GM19467 (cell line): ENCODE results near the gene SP6.
A peak's percentile ranks its signal among the peaks of the same experiment; 100 is the strongest.

Experiments used
- ATAC-seq: cut with Tn5 transposase; IDR thresholded peaks from one replicate; pipeline ENCODE4 v1.9.1; 2021; ENCODE audit warnings: mild to moderate bottlenecking, moderate library complexity; ENCODE audit not compliant: unreplicated experiment

The SP6 gene

DNA sequence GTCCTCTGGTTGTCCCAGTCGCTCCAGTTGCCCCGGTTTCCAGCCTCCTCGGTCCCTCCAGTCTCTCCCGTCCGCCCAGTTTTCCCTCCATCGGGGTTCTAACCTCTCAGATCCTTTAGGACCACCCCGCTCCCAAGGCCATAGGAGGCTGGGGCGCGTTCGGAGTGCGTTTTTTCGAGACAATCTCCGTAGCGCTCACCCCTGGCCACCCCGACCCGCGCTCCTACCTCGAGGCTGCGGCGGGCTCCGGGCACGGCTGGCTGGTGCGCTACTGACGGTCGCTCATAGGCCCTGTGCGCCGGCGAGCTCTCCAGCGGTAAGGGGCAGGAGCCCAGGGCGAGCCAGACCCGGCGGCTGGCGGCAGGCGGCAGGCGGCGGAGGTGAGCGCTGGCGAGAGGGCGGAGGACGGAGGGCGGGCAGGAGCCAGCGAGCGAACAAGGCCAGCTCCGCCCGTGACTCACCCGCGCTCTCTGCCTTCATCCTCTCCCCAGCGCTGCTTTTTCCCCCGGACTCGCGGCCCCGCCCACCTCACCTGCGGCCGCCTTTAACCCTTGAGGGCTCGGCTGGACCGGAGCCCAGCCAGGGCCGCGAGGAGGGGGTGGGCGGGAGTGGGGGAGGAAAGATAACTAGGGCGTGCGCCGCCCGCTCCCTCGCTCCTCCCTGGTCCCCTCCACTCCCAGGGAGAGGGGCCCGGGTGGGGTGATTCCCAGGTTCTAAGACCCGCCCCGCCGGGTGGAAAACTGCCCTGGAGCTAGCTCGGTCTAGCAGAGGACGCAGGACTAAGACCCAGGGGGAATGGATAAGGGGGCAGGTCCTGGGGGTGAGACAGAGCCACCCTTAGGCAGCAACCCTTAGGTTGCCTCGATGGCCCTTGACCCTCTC, at the start of gene SP6:
SP6 (minus strand) TSS at position 472 of the 882 bp plus-strand sequence. CDS start 2,734 bp downstream, outside the sequence.
- no peak for ATAC-seq

DNA sequence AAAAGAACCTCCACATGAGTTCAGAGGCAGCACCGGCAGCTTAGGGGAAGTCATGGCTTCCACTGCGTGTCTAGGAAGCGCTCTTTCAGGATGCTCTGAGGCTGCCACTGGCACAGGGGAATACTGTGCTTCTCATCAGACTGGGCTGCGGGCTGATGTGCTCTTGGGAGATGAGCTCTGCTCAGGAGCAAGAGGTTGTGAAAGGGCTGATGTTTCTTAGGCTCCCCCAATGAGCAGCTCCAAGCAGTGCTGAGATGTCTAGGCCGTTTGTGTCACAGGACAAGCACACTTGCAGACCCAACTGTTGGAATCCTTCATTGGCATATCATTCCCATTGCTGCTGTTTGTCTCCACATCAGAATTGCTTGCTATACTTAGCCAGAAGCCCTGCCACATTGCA, 48.7 kb upstream of the SP6 start:
- no peak for ATAC-seq

DNA sequence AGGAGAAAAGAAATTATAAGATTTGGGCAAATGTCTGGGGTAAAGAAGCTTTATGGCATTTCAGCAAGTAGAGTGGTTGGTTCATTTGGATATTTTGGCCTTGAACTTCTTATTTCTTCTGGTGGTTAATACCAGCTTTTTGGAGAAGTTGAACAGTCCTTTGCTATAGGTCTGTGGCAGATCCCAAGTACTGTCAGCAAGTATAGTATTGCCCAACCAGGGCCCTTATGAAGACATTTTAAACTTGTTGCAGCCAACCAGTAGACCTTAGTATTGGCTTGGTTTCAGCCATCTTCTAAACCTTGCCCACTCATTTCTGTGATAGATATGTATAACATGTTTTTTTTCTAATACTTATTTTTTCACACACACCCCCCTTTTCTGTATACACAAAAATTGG, 47.3 kb upstream of the SP6 start:
- no peak for ATAC-seq

DNA sequence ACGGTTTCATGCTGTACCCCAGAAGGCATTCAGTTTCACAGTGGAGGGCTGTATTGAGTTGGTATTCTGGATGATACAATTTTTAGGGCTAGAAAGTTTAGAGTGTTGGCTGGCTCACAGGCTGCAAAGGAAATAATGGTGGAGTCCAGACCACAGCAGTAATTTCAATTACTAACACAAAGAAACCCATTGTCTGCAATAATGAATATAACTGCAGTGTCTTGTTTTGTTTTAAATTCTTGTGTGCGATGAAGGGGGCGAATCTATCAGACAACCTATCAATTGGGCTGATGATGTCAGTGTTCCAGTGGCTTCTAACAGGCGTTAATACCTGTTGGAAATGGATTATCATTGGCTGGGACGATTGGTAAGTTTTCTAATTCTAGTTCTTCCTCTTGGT, 46.6 kb upstream of the SP6 start:
- no peak for ATAC-seq

DNA sequence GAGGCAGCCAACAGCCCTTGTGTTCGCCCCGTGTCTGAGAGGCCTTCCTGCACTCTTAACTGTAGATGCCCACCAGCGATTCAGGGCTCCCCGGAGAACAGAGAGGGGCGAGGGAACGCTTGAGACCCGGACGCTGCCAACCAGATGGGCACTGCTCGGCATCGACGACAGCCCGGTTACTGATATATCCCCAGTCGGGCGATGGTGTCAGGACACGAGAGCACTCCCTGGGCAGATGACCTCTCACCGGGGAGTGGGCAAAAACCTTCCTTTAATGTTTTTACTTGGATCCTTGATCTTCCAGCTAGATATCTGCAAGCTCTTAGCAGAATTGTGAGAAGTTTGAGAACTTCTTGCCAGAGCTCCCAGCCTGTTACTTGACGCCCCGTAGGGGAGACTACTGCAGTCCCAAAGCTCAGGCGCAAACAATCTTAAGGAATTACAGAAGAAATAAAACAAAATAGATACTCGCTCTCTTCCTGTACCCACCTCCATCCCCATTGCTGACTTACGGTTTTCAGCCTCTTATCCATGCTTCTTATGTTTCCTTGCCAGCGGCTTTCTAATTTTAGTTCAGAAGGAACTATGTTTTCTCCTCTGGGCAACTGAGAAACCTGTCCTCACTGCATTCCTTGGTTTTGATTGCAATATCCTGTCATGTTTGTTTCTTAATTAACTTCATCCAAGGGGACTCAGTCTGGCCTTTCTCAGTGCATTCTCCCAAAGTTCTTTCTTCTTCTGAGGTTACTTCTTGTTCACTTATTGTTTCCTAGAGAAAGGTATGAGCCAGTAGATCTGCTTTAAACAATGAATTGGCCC, 45.9 kb upstream of the SP6 start:
- ATAC-seq: no peak

DNA sequence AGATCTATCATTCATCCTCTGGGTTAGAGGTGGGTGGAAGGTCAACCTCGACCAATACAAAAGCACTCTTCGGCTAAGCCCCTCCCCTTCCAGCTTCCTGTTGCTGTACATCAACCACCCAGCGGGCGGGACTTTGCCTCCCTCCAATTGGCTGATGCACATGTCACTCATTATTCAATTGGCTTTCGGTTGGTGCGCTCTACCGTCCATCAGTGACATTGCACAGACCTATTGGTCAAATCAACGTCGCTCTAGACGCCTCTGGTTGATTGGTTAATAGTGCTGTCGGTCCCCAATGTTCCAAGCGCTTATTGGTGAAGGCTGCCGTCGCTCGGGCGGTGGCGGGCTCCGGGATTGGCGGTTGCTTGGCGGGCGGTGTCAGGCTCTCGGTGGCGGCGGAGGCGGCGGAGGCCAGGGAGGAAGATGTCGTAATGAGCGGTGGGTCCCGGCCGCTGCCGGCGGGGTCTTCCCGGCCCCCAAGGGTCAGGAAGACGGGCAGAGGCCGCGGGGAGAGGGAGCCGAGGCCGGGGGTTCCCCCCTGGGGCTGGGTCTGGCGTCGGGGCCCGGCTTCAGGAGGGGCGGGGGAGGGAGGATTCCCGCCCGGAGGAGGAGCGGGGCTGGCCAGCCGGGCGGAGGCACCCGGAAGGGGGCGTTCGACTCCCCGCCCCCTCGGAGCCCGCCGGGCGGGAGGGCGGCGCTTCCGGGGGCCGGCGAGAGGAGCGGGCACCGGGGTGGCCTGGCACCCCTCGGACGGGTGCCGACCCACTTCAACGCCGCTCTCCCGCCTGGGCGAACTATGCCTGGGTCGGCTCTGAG, 45.1 kb upstream of the SP6 start, which contains the start of gene SP2:
SP2 (plus strand) TSS at position 381 of the 816 bp plus-strand sequence; CDS start at position 432, 51 bp downstream.
- peak; percentile 91 for ATAC-seq

DNA sequence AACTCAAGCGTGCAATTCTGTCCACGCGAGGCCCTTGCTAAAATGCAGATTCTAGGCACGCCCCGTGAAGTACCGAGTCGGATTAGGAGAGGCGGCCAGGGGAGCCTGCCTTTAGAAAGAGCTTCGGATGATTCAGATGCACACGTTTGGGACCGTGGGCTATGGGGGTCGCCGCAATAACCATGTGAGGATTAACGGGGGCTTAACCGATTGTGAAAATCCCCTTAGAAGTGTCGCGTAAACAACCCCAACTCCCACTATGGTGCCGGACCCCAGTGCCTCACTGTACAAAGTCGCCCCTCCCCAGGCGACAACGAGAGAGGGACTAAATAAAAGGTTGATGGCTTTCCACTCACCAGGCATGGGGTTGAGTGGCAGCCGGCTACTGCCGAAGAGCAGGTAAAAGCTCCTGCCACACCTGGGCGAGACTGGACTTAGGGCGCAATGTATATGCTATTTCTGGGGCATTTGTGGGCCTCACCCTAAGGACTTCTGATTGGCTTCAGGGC, 44.4 kb upstream of the SP6 start:
- no peak for ATAC-seq

DNA sequence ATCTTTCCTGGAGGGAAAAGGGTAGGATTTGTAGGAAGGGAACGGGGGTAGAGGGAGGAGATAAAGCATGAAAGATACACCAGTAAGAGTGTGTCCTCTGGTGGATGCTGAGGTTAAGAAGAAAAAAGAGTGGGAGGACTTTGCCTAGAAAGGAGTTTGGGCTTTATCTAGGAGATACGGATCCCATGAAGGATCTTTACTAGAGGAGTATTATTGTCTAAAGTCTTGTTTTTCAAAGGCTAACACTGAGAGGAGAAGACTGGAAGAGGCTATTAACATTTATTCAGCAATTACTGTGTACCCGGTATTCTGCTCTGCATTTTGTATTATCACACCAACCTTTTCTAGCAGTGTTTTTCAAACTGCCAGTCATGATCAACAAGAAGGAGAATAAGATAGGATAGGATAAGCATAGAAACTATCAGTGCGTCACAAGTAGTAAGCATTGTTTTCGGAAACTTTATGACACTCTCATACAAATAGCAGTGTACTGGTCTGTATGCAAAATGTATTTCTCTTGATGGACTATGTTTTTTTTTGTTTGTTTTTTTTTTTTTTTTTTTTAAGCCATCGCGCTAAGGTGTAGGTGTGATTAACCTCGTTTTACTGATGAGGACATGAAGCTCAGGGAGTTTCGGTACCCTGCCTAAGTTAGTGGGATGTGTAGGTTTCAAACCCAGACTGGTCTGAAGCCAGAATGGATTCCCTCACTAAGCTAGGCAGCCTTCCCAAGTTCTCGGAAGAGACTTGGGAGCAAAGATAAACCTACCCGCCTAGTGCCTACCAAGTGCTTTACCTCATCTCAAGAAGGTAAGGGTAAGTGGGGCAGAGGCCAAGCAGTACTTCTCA, 43.8 kb upstream of the SP6 start:
- no peak for ATAC-seq

DNA sequence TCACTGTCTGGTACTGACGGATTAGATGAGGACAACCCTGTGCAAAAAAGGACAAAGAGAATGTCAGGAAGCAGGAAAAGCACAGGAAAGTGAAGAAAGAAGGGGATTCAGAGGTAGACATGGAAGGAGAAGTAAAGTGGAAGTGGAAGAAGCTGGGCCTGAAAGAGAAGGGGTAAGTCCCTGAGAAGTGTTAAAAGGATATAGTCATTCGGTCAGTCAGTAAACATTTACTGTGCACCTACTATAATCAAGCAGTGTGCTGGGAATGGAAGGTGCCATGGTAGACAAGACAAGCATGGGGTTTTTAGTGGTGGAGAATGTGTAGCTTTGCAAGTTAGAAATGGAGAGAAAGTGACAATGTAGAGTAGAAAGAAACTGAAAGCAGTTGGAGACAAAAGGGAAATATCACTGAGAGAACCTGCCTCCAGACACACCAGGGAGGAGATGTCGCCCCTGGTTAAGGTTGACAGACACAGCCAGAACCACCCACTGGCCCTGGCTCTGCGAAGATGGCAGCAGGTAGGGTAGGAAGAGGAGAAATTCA, 40.7 kb upstream of the SP6 start:
- ATAC-seq: no peak

DNA sequence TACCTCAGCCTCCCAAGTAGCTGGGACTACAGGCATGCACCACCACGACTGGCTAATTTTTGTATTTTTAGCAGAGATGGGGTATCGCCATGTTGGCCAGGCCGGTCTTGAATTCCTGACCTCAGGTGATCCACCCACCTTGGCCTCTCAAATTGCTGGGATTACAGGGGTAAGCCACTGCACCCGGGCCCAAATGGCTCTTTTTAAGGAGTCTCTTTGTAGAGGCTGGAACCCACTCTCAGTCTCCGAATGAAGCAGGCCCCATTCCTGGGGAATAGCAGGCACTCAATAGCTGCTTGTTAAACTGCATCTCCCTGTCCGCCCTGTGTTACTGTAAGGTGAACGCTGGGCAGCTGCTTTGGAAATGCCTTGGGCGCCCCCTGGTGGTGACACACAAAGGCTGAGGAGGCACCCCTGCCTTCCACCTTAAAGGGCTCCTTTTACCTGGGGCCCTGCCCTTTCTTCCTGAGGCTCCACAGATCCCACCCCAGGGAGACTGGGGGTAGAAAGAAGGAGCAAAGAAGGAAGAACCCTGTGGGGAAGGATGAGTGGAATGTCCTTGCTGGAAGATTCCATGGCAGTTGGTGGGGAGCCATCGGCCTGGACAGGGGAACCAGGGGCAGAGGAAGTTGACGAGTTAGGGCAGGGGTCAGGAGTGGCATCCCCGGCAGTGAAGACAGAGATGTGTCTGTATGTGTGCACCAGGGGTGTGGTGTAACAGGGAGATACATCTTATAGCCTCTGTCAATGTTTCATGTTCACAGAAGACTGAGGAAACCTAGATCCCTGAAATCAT, 39.0 kb upstream of the SP6 start:
- no peak for ATAC-seq

DNA sequence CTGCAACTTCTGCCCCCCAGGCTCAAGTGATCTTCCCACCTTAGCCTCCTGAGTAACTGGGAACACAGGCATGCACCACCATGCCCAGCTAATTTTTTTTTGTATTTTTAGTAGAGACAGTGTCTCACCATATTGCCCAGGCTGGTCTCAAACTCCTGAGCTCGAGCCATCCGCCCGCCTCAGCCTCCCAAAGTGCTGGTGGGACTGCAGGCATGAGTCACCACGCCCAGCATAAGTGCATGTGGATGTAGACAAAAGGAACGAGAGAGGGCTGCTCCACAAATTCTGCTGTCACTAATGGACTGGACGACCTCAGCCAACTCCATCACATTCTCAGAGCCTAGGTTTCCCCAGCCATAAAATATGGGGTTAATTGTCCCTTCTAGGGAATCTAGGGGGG, 37.3 kb upstream of the SP6 start:
- ATAC-seq: no peak

DNA sequence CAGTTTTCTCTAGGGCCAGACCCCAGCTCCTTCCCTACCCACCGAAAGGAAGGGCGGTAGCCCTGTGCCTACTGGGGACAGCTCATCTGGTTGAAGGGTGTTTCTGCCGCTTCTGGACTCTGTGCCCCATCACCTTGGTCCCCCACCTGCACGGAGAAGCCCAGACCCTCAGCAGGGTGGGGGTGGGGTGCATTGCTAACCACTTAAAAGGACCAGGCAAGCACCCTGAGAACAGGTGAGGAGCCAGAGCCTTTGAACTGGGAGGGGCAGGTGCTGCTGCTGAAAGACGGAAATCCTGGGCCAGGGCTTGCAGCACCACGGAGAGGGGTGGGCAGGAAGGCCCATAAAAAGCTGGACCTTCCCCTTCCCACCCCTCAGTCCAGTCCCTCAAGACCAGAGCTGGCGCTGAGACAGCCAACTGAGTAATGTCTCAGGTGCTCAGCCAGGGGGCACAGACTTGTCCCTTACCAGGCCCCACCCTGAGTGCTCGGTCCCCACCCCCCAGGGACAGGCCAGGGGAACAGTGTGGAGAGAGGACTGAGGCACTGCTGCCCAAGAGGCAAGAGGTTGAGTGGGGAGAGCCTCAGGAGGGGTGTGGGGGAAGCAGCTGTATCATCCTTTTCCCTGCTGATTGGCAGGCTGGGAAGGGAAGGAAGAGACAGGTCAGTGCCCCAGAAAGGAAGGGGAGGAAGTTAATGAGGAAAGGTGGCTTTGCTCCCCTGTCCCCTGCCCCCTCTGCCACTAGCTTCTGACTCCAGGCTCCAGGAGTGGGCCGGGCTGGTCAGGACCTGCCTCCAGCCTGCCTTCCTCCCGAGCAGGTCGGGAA, 34.2 kb upstream of the SP6 start:
- no peak for ATAC-seq

DNA sequence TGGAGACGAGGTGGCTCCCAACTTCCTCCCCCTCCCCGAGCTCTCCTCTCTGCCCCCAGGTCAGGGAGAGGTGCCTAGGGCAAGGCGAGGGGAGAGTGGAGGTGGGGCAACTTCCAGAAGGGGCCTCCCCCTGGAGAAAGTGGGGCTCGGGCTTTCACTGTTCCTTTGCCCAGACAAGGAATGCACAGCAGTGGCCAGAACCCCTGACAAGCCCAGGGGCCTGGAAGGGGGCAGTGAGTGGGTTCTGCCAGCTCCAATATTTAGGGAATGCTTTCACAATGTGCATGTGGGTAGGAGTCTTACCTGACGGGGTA, 33.4 kb upstream of the SP6 start:
- no peak for ATAC-seq

DNA sequence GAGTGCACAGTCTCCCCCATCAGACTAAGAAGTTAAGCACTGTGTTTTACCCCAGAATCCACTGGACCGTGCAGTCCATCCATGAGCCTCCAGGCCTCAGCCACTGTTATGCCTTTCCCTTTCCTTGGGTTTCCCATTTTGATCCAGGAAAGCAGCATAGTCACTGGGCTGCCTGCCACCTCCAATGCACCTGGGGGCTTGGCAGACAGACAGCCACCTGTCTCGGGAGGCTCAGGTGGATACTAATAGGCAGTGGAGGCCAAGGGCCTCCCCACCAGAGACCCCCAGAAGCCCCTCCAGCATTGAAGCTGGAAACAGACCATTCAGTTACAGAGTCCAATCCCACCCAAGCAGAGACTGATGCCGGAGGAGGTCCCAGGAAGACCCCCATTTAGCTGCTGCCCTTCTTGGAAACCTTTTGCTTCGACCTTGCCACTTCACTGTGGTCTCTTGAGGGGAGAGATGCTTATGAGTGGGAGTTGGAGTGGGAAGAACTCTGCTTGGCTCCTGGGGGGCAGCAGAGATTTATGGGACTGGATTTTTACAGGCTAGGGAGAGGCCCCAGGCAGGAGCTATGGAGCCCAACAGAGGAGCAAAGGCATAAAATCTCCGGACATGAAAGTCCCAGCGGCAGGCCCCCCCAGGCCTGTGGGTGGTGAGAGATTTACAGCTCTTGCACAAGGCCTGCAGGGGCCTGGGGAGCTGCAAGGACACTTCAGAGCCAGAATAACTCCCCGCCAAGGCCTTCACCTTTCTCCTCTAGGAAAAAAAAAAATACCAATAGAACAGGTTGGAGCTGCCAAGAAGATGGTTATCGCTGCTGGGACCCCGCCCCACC, 32.8 kb upstream of the SP6 start:
- ATAC-seq: no peak

DNA sequence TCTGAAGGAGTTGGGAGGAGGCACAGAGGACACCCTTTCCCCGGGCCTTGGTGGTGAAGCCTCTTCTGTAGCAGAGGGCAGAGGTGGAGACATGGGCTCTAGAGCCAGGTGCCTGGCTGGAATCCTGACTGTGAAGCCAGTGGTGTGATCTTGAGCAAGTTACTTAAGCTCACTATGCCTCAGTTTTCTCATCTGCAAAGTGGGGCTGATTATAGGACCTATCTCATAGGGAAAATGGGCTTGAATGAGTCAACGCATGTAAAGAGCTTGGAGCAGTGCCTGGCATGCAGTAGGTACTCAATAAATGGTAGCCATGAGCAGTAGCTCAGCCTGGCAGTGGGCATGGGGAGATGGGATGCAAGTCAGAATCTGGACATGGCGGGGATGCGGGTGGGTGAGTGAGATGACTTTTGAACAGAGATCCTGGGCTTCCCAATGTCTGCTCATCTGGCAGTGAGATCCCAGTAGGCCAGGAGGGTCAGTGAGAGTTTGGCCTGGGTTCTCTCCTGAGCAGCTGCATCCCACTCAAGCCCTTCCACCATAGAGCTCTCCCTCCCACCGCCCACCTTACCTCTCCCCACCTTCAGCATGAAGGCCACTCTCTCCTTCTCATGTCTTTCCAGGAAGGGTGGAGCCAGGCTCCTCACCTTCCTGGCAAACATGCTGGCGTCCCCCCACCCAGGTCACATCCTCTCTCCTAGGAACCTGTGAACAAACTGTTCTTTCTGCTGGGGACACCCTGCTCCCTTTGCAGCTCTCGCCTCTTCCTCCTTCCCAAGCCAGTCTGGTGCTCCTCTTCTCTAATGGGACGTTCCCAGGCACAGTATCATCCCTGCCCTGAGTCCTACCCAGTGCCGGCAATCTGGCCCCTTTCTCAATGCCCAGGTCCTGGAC, 32.0 kb upstream of the SP6 start:
- ATAC-seq: no peak

DNA sequence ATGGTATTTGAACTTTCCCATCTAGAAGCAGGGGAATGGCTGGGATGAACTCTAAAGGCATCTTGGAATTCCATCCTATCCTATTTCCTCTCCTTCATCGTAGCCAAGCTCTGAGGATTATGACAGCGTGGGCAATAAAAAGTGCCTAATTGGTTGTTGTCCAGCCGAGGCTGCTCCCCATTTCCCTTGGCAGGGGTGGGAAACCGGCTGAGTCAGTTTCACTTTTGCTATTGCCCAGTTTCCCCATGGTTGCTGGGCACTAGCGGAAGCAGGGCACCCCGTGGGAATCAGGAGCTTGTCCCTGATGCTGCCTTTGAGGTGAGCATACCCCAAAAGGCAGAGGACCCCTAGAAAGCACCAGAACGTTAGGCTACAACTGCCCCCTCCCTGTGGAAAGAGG, 31.3 kb upstream of the SP6 start:
- ATAC-seq: no peak
